GOT3 (cell line): Measurements from ENCODE around the gene ANKRD53.

Experiments
- DNase-seq: peaks from one replicate; lab custom pipeline; 2025; ENCODE audit warnings: mixed read lengths; lab: John Stamatoyannopoulos, UW

The ANKRD53 gene

DNA sequence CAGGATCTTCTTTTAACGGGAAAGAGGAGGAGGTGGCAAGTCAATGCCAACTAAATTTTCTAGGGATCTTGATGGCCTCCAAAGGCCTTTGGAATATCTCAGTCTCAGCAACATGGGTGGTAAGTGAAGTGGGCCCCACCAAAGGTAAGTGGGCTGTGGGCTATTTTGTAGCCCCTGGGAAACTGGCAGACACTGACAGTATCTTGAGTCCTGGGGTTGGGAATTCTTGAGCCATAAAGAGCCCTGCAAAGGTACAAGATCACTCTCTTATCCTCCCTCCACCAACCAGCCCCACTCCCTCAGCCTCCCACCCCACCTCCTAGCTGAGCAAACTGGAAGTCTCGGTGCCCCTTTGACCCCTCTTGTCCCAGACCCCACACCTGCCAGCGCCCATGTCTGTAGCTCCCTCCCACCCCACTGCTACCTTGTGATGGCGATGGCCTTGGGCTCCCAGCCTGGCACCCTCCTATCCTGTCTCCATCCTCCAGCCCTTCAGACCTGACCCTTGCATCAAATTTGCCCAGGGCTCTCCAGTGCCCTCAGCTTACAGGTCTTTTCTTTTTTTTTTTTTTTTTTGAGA, 34.2 kb upstream of the ANKRD53 start:
- DNase-seq = no peak

DNA sequence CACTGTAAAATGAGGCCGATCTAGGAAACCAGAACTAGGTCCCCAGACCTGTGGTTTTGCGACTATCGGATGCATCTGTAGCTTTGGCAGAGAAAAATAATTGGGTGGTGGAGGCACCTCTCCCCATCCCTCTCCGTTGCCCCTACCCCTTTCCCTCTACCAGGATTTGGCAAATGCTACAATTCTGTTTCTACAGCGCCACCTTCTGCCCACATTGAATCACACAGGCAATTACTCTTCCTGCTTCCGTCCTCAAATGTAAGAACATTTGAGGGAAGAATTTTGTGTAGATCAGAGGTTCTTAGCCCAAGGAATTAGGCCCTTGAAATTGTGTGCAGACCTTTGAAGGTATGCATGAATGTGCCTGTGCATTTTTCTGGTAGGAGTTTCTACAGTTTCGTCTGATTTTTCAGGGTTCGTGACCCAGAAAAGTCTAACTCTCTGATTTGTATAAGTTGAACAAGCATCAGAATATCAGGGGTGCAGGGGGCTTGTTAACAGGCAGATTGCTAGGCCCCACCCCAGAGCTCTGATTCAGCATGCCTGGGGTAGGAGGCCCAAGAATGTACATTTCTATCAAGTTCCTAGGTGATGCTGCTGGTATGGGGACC, 31.5 kb upstream of the ANKRD53 start:
- no peak for DNase-seq

DNA sequence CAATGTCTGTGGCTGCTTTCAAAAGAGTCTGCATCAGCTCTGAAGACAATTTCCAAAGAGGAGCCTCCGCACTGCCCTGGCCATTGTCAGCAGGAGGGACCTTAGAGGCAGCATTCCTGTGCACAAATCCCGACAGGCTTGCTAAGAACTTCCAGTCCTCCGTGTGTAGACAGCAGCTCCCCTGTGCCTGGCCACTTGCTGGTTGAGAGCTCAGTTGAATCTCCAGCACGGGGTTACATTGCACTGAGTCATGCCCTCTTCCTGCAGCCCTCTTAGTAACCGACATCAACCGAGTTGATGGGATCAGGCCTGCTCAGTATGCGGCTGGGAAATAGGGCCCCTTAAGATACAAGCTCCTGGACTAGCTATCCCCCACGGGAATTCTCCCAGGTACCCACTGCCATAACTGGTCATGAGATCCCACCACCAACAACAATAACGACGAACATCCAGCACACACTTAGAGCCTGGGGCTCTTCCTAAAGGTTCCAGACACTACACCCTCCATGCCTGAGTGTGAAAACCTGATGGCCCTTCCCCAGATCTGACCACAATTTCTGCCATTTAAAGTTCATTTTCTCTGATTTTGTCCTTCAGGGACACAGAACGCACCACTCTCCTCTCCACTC, 30.8 kb upstream of the ANKRD53 start:
- DNase-seq = no peak

DNA sequence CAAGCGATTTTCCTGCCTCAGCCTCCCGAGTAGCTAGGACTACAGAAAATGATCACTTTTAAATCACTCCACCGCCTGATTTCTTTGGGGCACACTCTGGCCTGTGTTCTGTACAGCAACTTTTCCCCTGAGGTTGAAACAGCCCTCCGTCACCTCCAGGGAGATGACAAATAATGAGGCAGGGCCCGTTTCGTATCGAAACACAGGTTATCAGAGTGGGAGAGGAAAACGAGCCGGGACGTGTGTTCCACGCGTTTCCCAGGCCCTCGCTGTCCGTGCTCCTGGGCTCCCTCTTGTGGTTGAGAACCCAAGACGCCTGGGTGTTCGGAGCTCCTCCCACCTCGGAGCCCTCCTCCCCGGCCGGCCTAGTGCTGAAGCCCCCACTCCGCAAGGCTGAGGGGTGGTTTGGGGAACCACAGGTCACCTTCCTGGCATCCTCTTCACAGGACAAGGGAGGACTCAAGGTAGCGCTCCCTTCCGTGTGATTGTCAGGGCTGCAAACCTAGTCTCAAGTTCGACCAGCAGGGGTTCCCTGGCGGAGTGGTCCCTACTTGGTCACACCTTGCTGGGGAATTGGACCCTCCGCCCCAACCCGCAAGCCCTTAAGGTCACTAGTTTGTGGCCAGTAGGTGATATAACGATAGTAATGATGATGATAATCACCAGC, 30.0 kb upstream of the ANKRD53 start:
- peak; percentile 40 for DNase-seq

DNA sequence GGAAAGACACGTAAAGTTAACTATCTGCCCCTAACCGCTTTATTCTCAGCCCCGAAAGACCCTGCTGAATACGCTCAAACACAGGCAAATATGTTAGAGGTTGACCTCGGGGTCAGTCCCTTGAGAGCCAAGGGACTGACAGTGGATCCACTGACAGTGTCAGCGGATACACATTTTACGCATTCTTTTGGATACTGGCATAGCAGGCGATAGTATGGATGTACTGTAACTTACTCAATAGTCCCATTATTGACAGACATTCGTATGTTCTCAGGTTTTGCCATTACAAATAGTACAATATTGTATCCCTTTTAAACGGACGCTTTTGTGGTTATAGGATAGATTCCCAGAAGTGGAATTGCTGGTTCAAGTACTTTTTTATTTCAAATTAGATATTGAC, 29.3 kb upstream of the ANKRD53 start:
- no peak for DNase-seq

DNA sequence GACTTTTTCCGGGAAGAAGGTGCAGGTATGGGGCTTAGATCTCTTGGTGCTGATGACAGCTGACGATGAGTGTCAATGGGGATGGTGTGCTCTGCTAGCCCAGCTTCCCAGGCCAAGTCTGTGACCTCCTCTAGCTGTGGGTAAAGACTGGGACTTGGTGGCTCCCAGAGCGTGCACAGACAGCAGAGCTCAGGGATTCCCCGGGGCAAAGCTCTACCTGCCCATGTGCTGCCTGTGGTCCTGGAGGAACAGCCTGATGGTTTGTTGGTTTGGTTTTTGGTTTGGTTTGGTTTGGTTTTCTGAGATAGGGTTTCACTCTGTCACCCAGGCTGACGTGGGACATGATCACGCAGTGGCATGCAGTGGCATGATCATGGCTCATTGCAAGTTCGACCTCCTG, 23.5 kb upstream of the ANKRD53 start:
- DNase-seq = no peak

DNA sequence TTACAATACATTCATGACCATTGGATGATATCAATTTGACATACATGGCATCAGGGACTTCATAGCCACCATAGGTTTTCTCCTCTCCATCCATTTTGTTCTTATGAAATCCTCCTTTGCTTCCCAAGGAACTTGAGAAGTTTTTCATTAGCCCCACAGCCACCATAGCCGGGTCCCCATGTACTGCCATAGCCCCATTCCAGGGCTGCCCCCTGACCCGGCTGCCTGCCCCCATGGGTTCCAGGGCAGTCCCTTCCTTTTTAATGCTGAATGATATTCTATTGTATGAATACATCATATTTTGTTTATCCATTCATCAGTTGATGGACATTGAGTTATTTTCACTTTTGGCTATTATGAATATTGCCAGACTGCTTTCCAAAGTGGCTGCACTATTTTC, 22.3 kb upstream of the ANKRD53 start:
- no peak for DNase-seq

DNA sequence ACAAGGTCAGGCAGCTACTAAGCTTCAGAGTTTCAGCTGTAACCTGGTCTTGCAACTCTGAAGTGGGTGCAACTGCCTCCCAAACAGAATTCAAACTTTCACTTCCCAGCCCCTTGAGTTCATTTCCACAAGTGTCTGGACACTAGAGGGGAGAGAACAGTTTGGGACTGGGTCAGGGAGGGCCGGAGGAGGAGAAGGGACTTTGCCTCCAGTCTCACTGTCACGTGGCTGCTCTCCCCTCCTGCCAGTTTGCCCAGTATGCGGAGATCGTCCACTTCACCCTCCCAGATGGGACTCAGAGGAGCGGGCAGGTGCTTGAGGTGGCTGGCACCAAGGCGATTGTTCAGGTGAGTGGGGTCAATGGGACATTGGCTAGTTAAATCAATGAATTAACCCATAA, 20.6 kb upstream of the ANKRD53 start:
- no peak for DNase-seq

DNA sequence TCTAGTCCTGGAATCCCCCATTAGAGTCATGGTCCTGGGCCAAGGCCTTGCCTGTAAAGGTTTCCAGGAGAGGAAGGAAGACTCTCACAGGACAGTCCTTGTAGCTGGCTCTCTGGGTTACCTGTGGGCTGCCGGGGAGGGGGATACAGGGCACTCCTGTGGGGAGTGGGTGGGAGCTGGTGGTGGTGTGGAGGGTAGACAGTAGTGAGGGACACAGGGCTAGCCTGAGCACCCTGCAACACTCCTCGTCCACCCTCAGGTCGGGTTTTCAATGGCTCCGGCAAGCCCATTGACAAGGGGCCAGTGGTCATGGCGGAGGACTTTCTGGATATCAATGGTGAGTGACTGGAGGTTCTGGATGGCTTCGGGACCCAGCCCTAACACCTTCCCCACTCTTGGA, 19.7 kb upstream of the ANKRD53 start:
- no peak for DNase-seq

DNA sequence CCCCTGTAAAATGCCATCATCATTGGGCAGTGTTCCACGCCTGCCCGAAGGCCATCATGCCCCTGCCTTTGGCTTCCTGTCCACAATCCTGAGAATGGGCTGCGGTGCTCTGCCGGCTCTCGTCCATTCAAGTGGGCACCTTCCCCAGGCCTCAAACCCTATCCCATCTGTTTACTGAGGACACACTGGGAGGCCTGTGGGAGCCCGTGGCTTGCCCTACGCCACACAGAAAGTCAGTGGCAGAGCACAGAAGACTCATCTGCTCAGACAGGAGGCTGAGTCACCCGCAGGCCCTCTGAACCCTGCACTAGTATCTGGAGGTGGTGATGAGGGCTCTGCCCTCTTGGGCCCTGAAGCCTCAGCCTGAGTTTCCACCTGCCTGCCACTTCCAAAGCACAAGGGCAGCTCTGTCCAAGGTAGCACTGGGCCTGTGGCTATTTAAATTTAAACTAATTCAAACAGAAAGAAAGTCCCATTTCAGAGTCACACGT, 19.1 kb upstream of the ANKRD53 start:
- DNase-seq = no peak

DNA sequence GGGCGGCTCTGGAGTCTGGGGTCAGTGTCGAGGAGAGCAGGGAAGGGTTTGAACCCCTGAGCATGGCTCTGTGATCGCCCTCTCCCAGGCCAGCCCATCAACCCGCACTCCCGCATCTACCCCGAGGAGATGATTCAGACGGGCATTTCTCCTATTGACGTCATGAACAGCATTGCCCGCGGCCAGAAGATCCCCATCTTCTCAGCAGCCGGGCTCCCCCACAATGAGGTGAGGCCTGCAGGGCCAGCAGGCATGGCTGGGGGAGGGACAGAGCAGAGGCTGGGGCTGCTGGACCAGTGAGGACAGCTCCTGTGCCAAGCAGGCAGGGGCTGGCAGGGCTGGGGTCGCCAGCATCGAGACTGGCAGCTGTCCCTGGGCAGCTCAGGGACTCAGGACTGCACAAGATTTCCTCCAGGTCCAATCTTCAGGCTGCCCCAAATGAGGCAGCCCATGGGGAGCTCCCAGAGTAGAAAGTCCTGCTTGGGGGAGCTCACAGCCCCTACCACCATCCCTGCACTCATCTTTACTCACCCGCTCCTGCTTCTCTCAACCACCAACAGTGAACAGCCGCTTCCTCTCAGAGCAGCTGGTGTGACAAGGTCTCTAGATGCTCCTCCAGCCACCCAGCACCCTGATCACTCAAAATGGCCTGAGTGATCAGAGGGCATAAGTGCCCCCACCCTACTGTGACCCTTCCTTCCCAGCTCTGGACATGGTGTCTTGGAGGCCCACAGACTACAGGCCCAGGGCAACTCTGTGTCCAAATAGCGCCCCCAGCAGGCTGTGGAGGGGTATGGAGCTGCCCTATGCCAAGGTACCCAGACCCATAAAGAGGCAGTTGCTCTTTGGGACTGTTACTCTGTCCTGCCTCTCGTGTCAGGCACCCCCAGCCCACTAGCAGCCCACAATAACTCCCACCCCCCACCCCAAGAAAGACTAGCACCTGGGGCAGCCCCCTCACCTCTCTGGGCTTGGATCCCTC, 18.3 kb upstream of the ANKRD53 start:
- DNase-seq = no peak

DNA sequence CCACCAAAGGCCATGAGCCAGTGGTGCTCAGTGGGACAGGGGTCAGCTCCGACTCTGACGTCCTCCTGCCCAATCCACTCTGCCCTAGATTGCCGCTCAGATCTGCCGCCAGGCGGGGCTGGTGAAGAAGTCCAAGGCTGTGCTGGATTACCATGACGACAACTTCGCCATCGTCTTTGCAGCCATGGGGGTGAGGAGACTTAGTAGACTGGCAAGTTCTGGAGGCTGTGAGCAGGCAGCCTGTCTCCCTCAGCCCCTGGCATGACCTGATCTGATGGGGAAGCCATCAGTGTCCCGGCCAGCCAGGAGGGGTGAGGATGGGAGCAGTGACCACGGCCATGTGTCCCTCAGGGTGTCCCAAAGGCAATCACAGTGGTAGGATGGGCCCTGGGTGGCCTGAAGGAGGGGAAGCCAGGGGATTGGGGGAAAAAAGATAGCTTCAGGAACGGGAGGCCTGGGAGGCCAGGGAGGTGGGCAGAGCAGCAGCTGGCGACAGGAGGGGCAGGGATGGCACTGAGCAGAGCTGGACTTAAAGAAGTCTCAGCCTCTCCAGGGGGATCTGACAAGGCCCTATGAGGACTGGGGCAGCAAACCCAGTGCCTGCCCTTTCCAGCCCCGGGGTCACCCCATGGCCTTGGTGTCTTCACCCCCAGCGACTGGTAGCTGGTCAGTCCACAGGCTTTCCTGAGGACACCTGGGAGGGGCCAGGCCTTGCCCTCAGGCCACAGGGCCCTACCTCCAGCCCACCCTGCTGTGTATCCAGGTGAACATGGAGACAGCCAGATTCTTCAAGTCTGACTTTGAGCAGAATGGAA, 17.4 kb upstream of the ANKRD53 start:
- no peak for DNase-seq

DNA sequence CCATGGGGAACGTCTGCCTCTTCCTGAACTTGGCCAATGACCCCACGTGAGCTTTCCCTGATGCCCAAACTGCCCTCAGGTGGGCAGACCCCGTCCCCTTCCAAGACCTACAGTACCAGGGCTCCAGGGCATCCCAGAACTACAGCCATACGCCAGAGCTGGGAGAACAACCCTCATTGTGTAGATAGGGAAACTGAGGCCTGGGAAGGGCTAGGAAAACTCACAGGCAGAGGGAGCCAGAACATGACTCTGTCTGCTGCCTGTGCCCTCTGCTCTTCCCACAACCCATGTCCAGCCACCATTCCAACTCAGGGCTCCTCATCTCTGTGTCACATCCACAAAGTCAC, 16.8 kb upstream of the ANKRD53 start:
- DNase-seq = no peak

DNA sequence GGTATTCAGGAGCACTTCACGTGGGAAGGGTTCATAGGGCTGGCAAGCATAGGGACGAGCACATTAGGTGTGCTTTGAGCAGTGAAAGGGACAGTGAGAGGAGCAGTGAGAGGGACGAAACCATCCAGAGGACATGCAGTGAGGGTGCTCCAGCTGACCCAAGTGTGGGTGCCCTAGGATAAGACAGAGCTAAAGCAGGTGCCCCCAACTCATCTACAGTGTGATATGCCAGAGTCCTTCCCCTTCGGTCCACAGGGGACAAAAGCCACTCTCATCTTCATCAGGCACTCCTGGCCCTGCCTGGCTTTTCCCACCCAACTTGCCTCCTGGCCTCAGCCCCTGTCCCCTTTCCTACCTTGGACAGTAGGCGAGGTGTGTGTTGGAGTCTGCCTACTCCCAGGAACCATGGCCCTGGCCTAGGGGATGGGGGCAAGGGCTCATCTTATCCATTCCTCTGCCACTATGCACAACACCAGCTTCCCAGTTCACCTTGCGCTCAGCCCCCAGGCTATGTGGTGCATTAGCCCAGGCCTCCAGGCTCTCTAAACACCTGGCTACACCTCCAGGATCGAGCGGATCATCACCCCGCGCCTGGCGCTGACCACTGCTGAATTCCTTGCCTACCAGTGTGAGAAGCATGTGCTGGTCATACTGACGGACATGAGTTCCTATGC, 16.1 kb upstream of the ANKRD53 start:
- DNase-seq = no peak

DNA sequence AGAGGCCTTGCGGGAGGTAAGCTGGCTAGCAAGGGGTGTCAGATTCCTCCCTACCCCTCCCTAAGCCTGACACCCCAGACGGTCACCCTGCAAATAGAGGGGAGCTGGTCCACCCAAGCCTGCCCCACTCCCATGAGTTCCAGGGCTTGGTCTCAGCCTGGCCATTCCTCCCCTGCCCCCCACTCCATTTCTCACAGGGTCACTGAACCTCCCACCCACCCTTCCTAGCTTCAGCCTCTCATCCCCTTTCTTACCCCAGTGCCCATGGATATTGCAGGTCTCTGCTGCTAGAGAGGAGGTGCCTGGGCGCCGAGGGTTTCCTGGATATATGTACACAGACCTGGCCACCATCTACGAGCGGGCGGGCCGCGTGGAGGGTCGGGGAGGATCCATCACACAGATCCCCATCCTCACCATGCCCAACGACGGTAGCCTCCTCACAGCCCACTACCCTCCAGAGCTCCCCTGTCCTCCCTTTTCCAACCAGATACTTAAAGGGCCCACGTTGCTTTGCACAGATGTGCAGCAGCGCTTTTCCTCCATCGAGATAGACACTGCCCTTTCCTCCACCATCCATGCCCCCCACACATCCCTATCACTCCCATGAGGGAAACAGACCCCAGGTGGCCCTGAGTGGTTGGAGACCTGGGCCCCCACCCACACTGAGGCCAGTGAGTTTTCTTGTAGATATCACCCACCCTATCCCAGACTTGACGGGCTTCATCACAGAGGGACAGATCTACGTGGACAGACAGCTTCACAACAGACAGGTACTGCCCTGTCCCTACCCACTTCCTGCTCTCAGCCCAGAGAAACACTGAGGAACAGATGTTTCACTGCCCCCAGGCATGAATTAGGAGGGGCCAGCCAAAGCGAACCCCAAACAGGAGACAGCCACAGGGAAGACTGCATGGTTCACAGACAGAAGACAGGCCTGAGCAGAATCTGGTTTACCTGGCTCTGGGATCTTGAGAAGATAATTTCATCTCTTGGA, 15.2 kb upstream of the ANKRD53 start:
- no peak for DNase-seq

DNA sequence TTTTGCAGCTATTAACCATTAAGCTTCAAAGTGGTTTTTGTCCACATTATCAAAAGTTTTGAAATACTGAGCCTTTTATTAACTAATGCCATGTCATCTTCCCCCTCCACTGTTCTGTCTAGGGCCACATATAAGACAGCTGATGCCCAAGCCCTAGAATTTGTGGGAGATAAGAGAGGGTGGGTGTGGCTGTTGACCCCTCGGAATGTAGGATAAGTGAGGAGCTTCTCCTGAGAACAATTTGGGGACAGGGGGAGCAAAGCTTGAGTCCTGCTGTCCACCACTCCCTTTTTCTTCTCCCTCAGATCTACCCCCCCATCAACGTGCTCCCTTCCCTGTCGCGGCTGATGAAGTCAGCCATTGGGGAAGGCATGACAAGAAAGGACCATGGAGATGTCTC, 14.3 kb upstream of the ANKRD53 start:
- no peak for DNase-seq

DNA sequence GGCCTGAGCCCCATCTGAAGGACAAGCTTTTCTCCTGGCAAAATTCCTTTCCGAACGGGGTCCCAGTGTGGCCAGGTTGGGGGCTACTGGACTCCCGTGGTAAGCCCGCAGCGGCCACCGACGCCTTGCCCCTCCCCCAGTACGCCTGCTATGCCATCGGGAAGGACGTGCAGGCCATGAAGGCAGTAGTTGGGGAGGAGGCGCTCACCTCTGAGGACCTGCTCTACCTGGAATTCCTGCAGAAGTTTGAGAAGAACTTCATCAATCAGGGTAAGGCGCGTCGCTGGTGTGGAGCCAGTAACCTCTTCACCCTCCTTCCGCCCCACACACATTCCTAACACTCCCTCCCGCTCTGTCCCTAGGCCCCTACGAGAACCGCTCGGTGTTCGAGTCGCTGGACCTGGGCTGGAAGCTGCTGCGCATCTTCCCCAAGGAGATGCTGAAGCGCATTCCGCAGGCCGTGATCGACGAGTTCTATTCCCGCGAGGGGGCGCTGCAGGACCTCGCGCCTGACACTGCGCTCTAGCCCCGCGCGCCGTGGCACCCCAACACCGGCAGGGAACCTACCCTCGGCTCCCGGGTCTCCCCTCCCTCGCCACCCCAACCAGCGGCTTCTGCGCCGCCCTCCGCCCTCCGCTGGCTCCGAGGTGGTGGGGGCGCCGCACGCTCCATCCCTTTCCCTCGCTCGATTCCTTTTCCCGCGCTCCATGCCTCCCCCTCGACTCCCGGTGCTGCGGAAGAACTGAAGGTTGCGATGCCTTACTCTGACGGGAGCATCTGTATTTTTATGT, 13.6 kb upstream of the ANKRD53 start:
- no peak for DNase-seq

DNA sequence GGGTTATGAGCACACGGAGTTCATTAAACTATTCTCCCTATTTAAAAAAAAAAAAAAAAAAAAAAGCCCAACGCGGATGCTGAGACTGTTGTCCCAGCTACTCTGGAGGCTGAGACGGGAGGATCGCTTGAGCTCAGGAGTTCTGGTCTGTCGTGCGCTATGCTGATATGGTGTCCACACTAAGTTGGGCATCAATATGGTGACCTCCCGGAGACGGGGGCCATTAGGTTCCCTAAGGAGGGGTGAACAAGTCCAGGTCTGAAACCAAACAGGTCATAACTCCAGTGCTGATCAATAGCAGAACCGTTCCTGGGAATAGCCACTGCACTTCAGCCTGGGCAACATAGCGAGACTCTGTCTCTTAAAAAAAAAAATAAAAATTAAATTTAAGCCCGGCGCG, 12.9 kb upstream of the ANKRD53 start:
- no peak for DNase-seq

DNA sequence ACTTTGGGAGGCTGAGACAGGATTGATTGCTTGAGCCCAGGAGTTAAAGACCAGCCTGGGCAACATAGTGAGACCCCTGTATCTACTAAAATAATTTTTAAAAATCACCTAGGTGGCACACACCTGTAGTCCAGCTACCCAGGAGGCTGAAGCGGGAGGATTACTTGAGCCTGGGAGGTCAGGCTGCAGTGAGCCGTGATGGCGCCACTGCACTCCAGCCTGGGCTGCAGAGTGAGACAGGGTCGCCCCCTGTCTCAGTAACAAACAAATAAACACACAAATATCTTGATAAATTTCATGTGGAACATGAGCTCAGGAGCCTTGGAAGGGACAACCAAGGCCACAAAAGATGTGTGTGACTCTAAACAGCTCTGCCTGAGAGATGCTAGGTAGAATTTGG, 11.7 kb upstream of the ANKRD53 start:
- no peak for DNase-seq
